Sciatic nerve (tissue), 2 donors: ENCODE measurements around the gene HDGFL3. TPM values are rescaled to one million over a fixed set of nuclear protein-coding genes. Genes with fewer than 3 reads are reported as not detected.

ENCODE experiments used
- ATAC-seq: fragments of 200-7000 bp; cut with Tn5 transposase; one replicate; pipeline ENCODE4 v1.9.1; 2020; ENCODE audit warnings: mild to moderate bottlenecking, moderate library complexity
- DNase-seq: peaks from one replicate; pipeline ENCODE4 v3.0.0-alpha.2; 2020; ENCODE audit warnings: low spot score
- intact Hi-C: fragments of 100-400 bp; cut with DNase I; formaldehyde crosslinking; loops from one replicate; pipeline ENCODE4 v1.14.2; 2022
- total RNA-seq: library from RNA; stranded (reverse); fragmentation: NEBNext Ultra II Directional; extraction: Animal tissue kit (Norgen Biotek cat#: 25700); gene quantifications from one replicate; pipeline ENCODE4 v1.2.1, GENCODE V29; 2021
- donor health status: DM: no; HTN: no; CAD: no.
- donor health status: DM: no; HTN: no; CAD: no.

HDGFL3 gene
- total RNA-seq, 1 donor from 2014 or later = 53.8 TPM

- ATAC-seq = no peak
- no peak for DNase-seq
- intact Hi-C loops = no loop called here
These were observed 124.8 kb downstream of the HDGFL3 start for GRCh38 chr15:83082730-83083386.

GRCh38 chr15:83081256-83082014 lies 126.2 kb downstream of the HDGFL3 start:
- ATAC-seq (no peak), DNase-seq (no peak)
- intact Hi-C loops = no loop called here

GRCh38 chr15:83078712-83079111 lies 128.9 kb downstream of the HDGFL3 start:
- no peak for ATAC-seq
- DNase-seq = no peak
- intact Hi-C loops = no loop called here

Other genes with a start within 250 kb of the HDGFL3 start
- 10.9 TPM for gene RAMAC, start 221.6 kb downstream of the HDGFL3 start, total RNA-seq
- gene C15orf40, start 196.2 kb downstream of the HDGFL3 start, total RNA-seq = 20.6 TPM
- 51.4 TPM for gene BTBD1, start 140.6 kb downstream of the HDGFL3 start, total RNA-seq
- 7.8 TPM for gene TM6SF1, start 100.2 kb downstream of the HDGFL3 start, total RNA-seq
- gene BNC1, start 76.8 kb upstream of the HDGFL3 start, total RNA-seq = 0.58 TPM
- 0.67 TPM for gene SH3GL3, start 239.5 kb upstream of the HDGFL3 start, total RNA-seq